SK-N-SH treated with all-trans-retinoic acid at 6 μM for 48 hours (cell line): Measurements from ENCODE around the gene MED9.

ENCODE experiments used
- ATAC-seq: fragments of 200-7000 bp; cut with Tn5 transposase; 3 replicates; pipeline ENCODE4 v1.9.1; 2020; ENCODE audit warnings: mild to moderate bottlenecking, moderate library complexity
- ARNTL ChIP-seq: fragments of 450-650 bp; formaldehyde crosslinking; IDR thresholded peaks from 2 replicates; pipeline ENCODE4 v1.5.0; 2020; ENCODE audit warnings: low read depth, mild to moderate bottlenecking, moderate library complexity, borderline replicate concordance
- BACH2 ChIP-seq: fragments of 250-450 bp; sonication (Bioruptor Pico); IDR thresholded peaks from 2 replicates; pipeline ENCODE4 v1.9.0; 2021; ENCODE audit warnings: mild to moderate bottlenecking, borderline replicate concordance
- GLIS3 ChIP-seq: fragments of 250-450 bp; sonication (Bioruptor Pico); IDR thresholded peaks from 2 replicates; pipeline ENCODE4 v1.5.0; 2020; ENCODE audit warnings: mild to moderate bottlenecking, moderate library complexity
- OSR1 ChIP-seq: fragments of 250-450 bp; sonication (Bioruptor Pico); IDR thresholded peaks from 2 replicates; pipeline ENCODE4 v1.8.0; 2022; ENCODE audit warnings: moderate library complexity, mild to moderate bottlenecking, inconsistent platforms
- PPARA ChIP-seq: fragments of 250-450 bp; sonication (Bioruptor Pico); IDR thresholded peaks from 2 replicates; pipeline ENCODE4 v1.5.0; 2020; ENCODE audit warnings: mild to moderate bottlenecking, borderline replicate concordance
- RARB ChIP-seq: fragments of 250-450 bp; sonication (Bioruptor Pico); IDR thresholded peaks from 2 replicates; pipeline ENCODE4 v1.8.0; 2021; ENCODE audit warnings: mild to moderate bottlenecking, moderate library complexity
- SNAI2 ChIP-seq: fragments of 250-450 bp; sonication (Bioruptor Pico); IDR thresholded peaks from 2 replicates; pipeline ENCODE4 v1.5.0; 2020; ENCODE audit warnings: mild to moderate bottlenecking, moderate library complexity
- TCF4 ChIP-seq: fragments of 250-450 bp; sonication (Bioruptor Pico); IDR thresholded peaks from 2 replicates; pipeline ENCODE4 v1.8.0; 2021; ENCODE audit warnings: mild to moderate bottlenecking, moderate library complexity, borderline replicate concordance
- TOX ChIP-seq: fragments of 250-450 bp; sonication (Bioruptor Pico); IDR thresholded peaks from 2 replicates; pipeline ENCODE4 v1.8.0; 2021; ENCODE audit warnings: mild to moderate bottlenecking, moderate library complexity, borderline replicate concordance
- ZC3H10 ChIP-seq: fragments of 250-450 bp; sonication (Bioruptor Pico); IDR thresholded peaks from 2 replicates; pipeline ENCODE4 v1.5.1; 2021; ENCODE audit warnings: mild to moderate bottlenecking, moderate library complexity
- ZFP3 ChIP-seq: fragments of 250-450 bp; sonication (Bioruptor Pico); IDR thresholded peaks from 2 replicates; pipeline ENCODE4 v1.5.0; 2020; ENCODE audit warnings: mild to moderate bottlenecking, moderate library complexity
- ZFP30 ChIP-seq: fragments of 450-650 bp; formaldehyde crosslinking; IDR thresholded peaks from 2 replicates; pipeline ENCODE4 v1.5.0; 2022; ENCODE audit warnings: mild to moderate bottlenecking, moderate library complexity
- ZNF565 ChIP-seq: fragments of 450-650 bp; formaldehyde crosslinking; conservative IDR thresholded peaks from 2 replicates; pipeline ENCODE4 v1.5.0; 2020; ENCODE audit warnings: low read depth, mild to moderate bottlenecking, moderate library complexity
- ZNF70 ChIP-seq: fragments of 450-650 bp; formaldehyde crosslinking; IDR thresholded peaks from 2 replicates; pipeline ENCODE4 v1.5.0; 2020; ENCODE audit warnings: mild to moderate bottlenecking, moderate library complexity
- TF ChIP-seq, protein P1 (sequence below): fragments of 250-450 bp; sonication (Bioruptor Pico); IDR thresholded peaks from 2 replicates; pipeline ENCODE4 v1.5.0; 2020; ENCODE audit warnings: mild to moderate bottlenecking, moderate library complexity
- TF ChIP-seq, protein P2 (sequence below): fragments of 250-450 bp; sonication (Bioruptor Pico); IDR thresholded peaks from 2 replicates; pipeline ENCODE4 v1.5.1; 2020; ENCODE audit warnings: low read depth, mild to moderate bottlenecking, moderate library complexity
- TF ChIP-seq, protein P3 (sequence below): fragments of 250-450 bp; sonication (Bioruptor Pico); IDR thresholded peaks from 2 replicates; pipeline ENCODE4 v1.5.1; 2021; ENCODE audit warnings: mild to moderate bottlenecking, moderate library complexity
- TF ChIP-seq, protein P4 (sequence below): fragments of 250-450 bp; sonication (Bioruptor Pico); IDR thresholded peaks from 2 replicates; pipeline ENCODE4 v1.8.0; 2021; ENCODE audit warnings: low read depth, mild to moderate bottlenecking, moderate library complexity, borderline replicate concordance

MED9 gene

DNA sequence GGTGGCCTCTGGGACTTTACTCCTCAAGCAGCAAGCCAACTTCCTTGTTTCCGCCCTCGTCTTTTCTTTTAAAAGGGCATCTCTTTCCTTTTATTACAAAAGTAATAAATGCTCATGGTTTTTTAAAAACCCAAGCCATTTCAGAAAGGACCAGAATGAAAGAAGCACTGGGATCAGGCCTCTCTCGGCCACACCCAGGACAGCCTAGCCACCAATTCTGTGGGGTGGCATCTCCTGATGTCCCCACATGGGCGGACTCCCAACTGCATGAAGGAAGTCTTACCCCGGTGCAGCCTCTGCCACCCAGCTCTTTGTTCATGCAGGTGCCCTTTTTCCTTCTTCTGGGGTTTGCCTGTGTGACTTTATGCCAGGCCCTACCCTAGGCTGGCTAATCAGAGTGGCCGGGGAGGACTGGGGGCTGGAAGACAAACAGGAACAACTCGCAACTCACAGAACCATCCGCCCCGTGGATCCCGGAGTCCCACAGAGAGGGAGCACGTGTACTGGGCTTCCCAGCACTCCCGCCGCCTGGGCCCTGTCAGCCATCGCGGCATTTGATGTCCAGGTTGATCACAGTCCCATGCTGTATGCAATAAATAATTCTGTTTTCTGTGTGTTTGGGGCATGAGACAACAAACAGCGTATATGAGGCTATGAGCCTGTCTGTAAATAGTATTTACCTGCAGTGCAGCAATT, 22.0 kb downstream of the MED9 start:
- ATAC-seq = no peak
- TF ChIP-seq, protein P1, sequence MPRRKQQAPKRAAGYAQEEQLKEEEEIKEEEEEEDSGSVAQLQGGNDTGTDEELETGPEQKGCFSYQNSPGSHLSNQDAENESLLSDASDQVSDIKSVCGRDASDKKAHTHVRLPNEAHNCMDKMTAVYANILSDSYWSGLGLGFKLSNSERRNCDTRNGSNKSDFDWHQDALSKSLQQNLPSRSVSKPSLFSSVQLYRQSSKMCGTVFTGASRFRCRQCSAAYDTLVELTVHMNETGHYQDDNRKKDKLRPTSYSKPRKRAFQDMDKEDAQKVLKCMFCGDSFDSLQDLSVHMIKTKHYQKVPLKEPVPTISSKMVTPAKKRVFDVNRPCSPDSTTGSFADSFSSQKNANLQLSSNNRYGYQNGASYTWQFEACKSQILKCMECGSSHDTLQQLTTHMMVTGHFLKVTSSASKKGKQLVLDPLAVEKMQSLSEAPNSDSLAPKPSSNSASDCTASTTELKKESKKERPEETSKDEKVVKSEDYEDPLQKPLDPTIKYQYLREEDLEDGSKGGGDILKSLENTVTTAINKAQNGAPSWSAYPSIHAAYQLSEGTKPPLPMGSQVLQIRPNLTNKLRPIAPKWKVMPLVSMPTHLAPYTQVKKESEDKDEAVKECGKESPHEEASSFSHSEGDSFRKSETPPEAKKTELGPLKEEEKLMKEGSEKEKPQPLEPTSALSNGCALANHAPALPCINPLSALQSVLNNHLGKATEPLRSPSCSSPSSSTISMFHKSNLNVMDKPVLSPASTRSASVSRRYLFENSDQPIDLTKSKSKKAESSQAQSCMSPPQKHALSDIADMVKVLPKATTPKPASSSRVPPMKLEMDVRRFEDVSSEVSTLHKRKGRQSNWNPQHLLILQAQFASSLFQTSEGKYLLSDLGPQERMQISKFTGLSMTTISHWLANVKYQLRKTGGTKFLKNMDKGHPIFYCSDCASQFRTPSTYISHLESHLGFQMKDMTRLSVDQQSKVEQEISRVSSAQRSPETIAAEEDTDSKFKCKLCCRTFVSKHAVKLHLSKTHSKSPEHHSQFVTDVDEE (CRISPR knock-in tag) = no peak
- TF ChIP-seq, protein P2, sequence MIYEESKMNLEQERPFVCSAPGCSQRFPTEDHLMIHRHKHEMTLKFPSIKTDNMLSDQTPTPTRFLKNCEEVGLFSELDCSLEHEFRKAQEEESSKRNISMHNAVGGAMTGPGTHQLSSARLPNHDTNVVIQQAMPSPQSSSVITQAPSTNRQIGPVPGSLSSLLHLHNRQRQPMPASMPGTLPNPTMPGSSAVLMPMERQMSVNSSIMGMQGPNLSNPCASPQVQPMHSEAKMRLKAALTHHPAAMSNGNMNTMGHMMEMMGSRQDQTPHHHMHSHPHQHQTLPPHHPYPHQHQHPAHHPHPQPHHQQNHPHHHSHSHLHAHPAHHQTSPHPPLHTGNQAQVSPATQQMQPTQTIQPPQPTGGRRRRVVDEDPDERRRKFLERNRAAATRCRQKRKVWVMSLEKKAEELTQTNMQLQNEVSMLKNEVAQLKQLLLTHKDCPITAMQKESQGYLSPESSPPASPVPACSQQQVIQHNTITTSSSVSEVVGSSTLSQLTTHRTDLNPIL (CRISPR knock-in tag) = no peak
- no peak for TF ChIP-seq GLIS3 (CRISPR knock-in tag)
- no peak for TF ChIP-seq ZFP30 (CRISPR knock-in tag)
- no peak for TF ChIP-seq SNAI2 (CRISPR knock-in tag)
- TF ChIP-seq TOX = no peak
- TF ChIP-seq, protein P3, sequence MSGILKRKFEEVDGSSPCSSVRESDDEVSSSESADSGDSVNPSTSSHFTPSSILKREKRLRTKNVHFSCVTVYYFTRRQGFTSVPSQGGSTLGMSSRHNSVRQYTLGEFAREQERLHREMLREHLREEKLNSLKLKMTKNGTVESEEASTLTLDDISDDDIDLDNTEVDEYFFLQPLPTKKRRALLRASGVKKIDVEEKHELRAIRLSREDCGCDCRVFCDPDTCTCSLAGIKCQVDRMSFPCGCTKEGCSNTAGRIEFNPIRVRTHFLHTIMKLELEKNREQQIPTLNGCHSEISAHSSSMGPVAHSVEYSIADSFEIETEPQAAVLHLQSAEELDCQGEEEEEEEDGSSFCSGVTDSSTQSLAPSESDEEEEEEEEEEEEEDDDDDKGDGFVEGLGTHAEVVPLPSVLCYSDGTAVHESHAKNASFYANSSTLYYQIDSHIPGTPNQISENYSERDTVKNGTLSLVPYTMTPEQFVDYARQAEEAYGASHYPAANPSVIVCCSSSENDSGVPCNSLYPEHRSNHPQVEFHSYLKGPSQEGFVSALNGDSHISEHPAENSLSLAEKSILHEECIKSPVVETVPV = no peak
- TF ChIP-seq, protein P4, sequence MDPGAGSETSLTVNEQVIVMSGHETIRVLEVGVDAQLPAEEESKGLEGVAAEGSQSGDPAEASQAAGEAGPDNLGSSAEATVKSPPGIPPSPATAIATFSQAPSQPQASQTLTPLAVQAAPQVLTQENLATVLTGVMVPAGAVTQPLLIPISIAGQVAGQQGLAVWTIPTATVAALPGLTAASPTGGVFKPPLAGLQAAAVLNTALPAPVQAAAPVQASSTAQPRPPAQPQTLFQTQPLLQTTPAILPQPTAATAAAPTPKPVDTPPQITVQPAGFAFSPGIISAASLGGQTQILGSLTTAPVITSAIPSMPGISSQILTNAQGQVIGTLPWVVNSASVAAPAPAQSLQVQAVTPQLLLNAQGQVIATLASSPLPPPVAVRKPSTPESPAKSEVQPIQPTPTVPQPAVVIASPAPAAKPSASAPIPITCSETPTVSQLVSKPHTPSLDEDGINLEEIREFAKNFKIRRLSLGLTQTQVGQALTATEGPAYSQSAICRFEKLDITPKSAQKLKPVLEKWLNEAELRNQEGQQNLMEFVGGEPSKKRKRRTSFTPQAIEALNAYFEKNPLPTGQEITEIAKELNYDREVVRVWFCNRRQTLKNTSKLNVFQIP (CRISPR knock-in tag) = no peak
- TF ChIP-seq OSR1 (CRISPR knock-in tag) = no peak
- no peak for TF ChIP-seq ZC3H10 (CRISPR knock-in tag)
- TF ChIP-seq ZNF70 = no peak
- no peak for TF ChIP-seq RARB (CRISPR knock-in tag)
- no peak for TF ChIP-seq ZFP3 (CRISPR knock-in tag)
- TF ChIP-seq ZNF565 (CRISPR knock-in tag) = no peak
- TF ChIP-seq BACH2 (CRISPR knock-in tag) = no peak
- TF ChIP-seq TCF4 (CRISPR knock-in tag) = no peak

DNA sequence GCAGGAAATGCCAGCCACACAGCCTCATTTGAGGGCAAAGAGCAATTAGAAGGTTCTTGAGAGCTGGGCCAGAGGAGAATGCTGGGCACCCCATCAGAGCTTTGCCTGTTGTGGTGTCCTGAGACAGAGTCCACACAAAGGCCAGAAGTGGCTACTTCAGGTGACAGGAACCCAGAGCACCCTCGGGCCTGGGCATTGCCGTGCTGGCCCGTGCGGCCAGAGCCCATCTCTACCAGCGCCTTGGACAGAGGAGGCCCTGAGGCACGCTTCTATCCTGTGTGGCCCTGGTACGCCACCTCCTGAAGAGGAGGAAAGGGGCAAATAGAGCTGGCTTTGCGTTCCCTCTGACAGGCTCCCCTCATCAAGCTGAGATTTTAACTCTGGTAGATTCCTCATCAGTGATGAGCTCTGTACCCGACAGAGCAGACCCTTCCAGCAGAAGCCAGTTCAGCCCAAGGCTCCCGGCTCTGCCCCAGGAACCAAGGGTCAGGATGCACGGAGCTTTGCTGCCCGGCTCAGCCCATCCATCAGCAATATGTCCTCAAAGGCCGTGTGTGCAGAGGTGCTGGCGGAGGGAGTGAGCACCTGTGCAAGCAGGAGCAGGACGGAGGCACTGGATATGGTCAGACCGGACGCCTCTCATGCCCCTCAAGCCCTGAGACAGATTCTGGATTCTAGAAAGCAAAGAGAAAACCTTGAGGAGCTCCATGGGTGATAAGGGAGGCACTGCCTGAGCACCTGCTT, 22.8 kb downstream of the MED9 start:
- TF ChIP-seq ZNF70 (no peak), ZNF565 (CRISPR knock-in tag) (no peak), RARB (CRISPR knock-in tag) (no peak), PPARA (CRISPR knock-in tag) (no peak), ZFP30 (CRISPR knock-in tag) (no peak), ZFP3 (CRISPR knock-in tag) (no peak)
- TF ChIP-seq, all 23 proteins: peak for 0
- no peak for ATAC-seq

DNA sequence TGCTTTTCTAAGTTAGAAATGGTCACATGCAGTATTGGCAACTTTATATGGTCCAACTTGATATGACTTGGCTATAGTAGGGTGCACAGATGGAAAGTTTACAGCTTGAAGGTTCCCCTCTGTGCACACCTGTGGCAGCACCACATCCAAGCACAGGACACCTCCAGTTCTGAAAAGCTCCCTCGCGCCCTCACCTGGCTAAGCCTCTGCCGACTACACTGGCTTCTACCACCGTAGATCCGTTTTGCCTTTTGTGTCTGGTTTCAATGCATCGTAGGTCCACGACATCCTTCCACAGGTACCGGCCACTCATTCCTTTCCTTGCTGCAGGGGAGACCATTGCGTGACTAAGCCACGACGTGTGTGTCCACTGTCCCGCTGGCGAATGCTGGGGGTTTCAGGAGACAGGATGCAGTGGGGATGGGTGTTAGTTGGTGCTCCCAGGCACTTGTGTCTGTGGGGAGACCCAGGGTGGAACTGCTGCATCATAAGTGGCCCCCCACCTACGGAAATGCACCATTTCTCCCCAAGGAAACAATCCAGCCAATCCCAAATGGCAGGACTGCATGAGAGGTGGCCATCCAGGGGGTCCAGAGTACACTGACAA, 24.3 kb downstream of the MED9 start:
- ATAC-seq = no peak
- TF ChIP-seq SNAI2 (CRISPR knock-in tag) (no peak), ARNTL (CRISPR knock-in tag) (no peak), ZFP30 (CRISPR knock-in tag) (no peak), BACH2 (CRISPR knock-in tag) (no peak)
